ENCODE data around the gene MTUS2.

MTUS2 gene

DNA sequence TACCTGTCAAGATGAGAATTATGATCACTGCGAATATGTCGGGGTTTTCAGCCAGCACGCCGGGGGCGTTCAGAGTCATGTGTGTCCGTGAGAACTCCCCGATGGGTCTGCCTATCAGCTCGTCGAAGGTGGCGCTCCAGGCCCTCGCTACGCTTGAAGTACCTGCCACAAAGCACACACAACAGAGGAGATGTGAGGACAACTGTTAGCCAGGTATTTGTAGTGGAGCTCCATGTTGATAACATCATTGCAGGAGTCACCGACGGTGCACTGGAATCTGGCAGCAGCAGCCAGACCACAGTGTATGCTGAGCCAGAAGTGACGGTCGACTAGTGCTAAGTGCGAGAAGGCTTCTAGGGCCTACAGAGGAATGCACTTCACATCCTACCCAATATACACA is 712.7 kb downstream of the MTUS2 start:
- TF ChIP-seq, protein P1, sequence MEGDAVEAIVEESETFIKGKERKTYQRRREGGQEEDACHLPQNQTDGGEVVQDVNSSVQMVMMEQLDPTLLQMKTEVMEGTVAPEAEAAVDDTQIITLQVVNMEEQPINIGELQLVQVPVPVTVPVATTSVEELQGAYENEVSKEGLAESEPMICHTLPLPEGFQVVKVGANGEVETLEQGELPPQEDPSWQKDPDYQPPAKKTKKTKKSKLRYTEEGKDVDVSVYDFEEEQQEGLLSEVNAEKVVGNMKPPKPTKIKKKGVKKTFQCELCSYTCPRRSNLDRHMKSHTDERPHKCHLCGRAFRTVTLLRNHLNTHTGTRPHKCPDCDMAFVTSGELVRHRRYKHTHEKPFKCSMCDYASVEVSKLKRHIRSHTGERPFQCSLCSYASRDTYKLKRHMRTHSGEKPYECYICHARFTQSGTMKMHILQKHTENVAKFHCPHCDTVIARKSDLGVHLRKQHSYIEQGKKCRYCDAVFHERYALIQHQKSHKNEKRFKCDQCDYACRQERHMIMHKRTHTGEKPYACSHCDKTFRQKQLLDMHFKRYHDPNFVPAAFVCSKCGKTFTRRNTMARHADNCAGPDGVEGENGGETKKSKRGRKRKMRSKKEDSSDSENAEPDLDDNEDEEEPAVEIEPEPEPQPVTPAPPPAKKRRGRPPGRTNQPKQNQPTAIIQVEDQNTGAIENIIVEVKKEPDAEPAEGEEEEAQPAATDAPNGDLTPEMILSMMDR (IDR thresholded peaks at IDR 0.05; ENCODE audit: extremely low read depth, missing control alignments): no peak
- DNase-seq (ENCODE audit: low spot score): no peak

DNA sequence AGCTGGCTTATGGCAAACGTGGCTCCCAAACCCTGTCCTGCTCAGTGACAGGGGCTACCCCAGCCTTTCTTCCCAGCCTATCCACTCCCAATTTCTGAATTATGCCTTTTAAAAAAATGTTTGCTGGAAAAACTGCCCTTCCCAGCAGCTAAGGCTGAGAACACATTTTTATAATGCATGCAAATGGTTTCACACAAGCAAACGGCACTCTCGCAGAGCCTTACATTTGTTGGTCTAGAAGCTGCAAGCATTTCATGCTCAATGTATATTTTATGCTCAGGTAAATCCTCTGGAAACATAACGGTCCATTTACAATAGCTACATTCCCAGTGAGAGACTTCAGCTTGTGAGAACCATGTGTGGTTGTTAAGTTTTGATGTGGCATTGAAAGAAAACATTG is 713.9 kb downstream of the MTUS2 start:
- TF ChIP-seq, protein P1 (IDR thresholded peaks at IDR 0.05; ENCODE audit: extremely low read depth, missing control alignments): no peak
- DNase-seq (ENCODE audit: low spot score): no peak

DNA sequence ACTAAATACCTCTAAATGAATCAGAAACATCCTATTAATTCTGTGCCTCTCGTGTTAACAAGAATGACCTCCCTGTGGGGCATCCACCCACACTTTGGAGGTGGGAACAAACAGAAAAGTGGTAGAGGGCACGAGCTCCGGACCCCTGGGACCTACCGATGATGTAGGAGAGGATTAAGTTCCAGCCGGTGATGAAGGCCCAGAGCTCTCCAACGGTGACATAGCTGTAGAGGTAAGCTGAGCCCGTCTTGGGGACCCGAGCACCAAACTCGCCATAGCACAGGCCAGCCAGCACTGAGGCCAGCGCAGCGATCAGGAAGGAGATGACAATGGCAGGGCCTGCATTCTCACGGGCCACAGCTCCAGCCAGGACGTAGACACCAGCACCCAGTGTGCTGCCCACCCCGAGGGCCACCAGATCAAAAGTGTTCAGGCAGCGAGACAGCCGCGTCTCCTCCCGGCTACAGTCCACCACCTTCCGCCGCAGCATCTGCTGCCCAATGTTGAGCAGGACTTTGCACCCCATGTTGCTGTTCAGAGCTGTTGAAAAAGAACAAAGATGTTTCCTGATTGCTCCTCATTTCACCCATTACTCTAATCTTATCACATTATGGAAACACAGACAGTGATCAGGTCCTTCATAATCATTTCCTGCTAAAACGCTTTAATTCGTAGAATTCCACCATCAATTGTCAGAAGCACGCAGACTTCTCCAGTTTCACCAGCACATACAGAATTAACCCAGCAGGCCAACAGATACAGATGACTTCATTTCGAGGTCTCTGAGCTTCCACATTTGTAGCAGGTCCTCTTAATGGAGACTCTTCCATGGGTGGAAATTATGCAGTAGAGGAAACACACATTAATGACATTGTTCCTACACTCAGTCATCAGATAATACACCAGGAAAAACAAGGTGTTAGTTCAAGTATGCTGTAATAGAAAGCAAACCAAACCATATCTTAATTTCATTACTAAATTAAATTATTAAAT is 715.8 kb downstream of the MTUS2 start:
- TF ChIP-seq, protein P1 (IDR thresholded peaks at IDR 0.05; ENCODE audit: extremely low read depth, missing control alignments): no peak
- DNase-seq (ENCODE audit: low spot score): no peak

DNA sequence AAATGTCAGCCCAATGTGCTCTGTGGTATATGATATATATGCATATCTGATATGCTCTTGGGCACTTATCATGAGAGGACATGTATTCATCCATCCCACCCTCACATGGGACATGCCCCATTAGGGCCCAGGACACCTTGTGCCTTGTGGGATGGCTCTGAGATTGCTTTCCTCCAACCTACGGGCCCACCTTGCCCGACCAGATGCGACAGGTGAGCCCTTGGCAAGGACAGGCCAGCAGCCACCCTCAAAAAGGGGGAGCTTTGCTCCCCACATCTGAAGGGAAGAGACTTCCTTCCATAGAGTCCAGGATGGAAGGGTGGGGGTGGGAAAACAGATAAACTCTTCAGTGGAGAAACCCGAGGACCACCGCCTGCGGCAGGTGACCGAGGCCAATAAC is 716.7 kb downstream of the MTUS2 start:
- no peak for DNase-seq (ENCODE audit: low spot score)
- TF ChIP-seq, protein P1 (IDR thresholded peaks at IDR 0.05; ENCODE audit: extremely low read depth, missing control alignments): no peak

DNA sequence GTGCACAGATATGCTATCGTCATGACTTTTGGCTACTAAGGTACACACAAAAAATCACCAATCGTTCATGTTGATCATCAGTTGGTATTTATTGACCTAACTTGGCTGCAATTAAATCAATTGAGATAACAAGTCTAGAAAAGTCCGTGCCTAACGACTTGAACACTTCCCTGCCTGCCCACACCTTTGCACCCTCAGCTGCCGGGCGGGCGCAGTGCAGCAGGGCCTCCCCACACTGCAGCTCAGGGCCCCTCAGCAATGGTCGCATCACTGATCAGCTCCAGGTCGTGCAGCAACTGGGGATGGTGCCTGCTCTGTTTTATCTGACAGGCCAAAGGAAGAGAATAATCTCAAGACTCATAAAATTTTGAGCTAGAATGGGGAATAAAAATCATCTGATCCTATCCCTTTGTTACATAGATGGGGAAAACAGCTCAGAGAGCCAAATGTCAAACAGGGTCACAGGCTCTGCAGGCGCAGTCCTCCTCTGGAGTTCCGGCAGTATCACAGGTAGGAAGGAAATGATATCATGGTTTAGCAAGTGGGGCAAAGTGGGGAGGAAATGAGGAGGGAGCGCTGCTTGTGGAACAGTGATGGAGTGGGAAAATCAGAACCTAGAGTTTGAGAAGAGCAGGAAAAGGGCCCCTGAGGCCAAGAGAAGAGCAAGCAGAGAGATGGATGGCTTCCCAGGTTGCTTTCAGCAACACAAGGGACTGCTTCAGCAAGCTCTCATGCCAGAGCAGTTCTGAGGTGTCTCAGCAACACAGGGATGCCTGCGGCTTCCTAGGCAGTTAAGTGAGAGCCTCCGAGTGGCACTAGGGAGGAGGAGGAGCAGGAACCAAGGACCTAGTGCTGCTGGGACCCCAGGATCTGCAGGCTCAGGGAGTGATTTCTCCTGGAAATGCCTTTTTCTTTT is 717.9 kb downstream of the MTUS2 start:
- TF ChIP-seq, protein P1 (IDR thresholded peaks at IDR 0.05; ENCODE audit: extremely low read depth, missing control alignments): no peak
- no peak for DNase-seq (ENCODE audit: low spot score)

DNA sequence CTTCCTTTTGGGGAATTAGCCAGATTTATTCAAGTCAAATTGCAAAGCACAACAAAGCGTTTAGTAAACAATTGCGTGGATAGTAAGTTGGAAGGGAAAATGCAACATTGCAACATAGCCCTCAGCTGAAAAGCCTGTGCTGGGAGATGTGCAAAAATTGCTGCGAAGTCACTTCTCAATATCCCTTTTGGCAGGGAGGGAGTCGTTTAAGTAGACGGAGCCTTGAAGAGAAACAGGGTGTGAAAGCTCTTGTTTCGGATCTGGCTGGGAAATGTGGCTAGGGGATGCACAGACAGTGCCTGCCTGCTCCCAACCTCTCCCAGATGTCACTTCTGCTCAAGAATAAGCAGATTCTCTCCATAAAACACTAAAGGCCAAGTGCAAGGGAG is 718.5 kb downstream of the MTUS2 start:
- TF ChIP-seq, protein P1 (IDR thresholded peaks at IDR 0.05; ENCODE audit: extremely low read depth, missing control alignments): no peak
- no peak for DNase-seq (ENCODE audit: low spot score)

DNA sequence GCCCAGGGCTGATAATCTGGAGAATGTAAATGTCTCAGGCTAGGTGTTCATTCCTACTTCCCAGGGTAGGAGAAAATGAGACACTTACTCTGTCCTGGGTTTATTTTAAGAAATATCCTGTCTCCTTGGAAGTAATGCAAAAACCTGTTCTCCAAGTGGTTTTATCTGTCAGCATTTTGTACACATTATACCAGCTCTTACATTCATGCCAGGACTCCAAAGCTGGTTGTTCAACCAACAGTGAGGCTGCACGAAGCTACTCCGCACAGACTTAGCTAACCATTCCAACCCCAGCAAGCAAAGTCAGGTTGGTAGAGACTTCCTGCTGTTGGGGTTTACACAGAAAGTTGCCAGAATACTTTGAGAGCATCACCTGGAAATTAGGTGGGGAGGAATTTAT is 719.7 kb downstream of the MTUS2 start:
- no peak for DNase-seq (ENCODE audit: low spot score)
- TF ChIP-seq, protein P1 (IDR thresholded peaks at IDR 0.05; ENCODE audit: extremely low read depth, missing control alignments): no peak
